Right lobe of liver (tissue), 6 donors: ENCODE data around the gene FADD. TPM values are rescaled to one million over a fixed set of nuclear protein-coding genes. Genes with fewer than 3 reads are reported as not detected.

Source experiments
- ATAC-seq, 4 donors: fragments of 200-7000 bp; cut with Tn5 transposase; one replicate each; pipeline ENCODE4 v1.9.1; 2020; ENCODE audit warnings: mild to moderate bottlenecking in 4 of 4, moderate library complexity in 4 of 4
- DNase-seq, 3 donors: peaks; one replicate each; pipeline ENCODE4 v3.0.0-alpha.2; 2020
- H3K27ac ChIP-seq, 3 donors: fragments of 200-600 bp; one replicate each; pipeline ENCODE4 v1.8.0; 2022
- H3K27me3 ChIP-seq, 2 donors: fragments of 200-600 bp; one replicate each; pipeline ENCODE4 v1.8.0; 2022
- H3K36me3 ChIP-seq, 4 donors: fragments of 200-600 bp; sonication (generic) in 1 of 4; one replicate each; pipeline versions ENCODE4 v1.5.1 to v1.8.0; 2017 to 2022; ENCODE audit warnings: control low read depth in 1 of 4
- H3K4me1 ChIP-seq, 4 donors: fragments of 200-600 bp; sonication (generic) in 1 of 4; one replicate each; pipeline versions ENCODE4 v1.5.1 to v1.8.0; 2017 to 2022; ENCODE audit warnings: control low read depth in 1 of 4
- H3K4me3 ChIP-seq, 3 donors: fragments of 200-600 bp; one replicate each; pipeline ENCODE4 v1.8.0; 2022
- H3K9me3 ChIP-seq, 4 donors: fragments of 200-600 bp; sonication (generic) in 1 of 4; one replicate each; pipeline versions ENCODE4 v1.5.1 to v1.8.0; 2017 to 2022; ENCODE audit warnings: control low read depth in 1 of 4
- POLR2A ChIP-seq: fragments of 450-650 bp; IDR thresholded peaks from one replicate; pipeline ENCODE4 v1.6.1; 2017; ENCODE audit warnings: antibody characterized with exemption, mild to moderate bottlenecking
- WGBS: methylation state at CpG from one replicate; pipeline ENCODE4 v1.1.6; 2018; ENCODE audit warnings: low coverage, low lambda C conversion rate; ENCODE audit not compliant: insufficient coverage; ENCODE audit errors: missing lambda C conversion rate; 5-methylcytosine and 5-hydroxymethylcytosine counted together
- intact Hi-C, 2 donors: fragments of 100-400 bp; cut with DNase I; formaldehyde crosslinking; loops; one replicate each; pipeline versions ENCODE4 v1.11.2 to v1.14.1; 2022
- total RNA-seq, 6 experiments: library from RNA; depleted of rRNA in 2 of 6; stranded (reverse); fragments of >200 nt in 2 of 6; fragmentation: NEBNext Ultra II Directional in 3 of 6; extraction: Animal tissue kit (Norgen Biotek cat#: 25700) in 3 of 6; gene quantifications; one replicate each; pipeline versions ENCODE4 v1.1.0 to v1.2.4, GENCODE V29; 2016 to 2023
- TF ChIP-seq, protein P1 (sequence below), 4 donors: fragments of 200-600 bp in 3 of 4; fragments of 450-650 bp in 1 of 4; IDR thresholded peaks; one replicate each; pipeline versions ENCODE4 v1.5.1 to v1.8.0; 2016 to 2022; ENCODE audit warnings: antibody characterized with exemption in 4 of 4, mild to moderate bottlenecking in 2 of 4
- donor health status: DM: no; HTN: yes; CAD: no.
- donor health status: DM: no; HTN: no; CAD: no.
- donor health status: DM: no; HTN: no; CAD: no.
- donor health status: DM: no; HTN: yes; CAD: no.
- donor health status: DM: no; HTN: yes; CAD: no.

The FADD gene
- total RNA-seq, 6 experiments from 2014 or later, result 8.8 to 17.5 (median 10.6) TPM

- H3K27me3 ChIP-seq, result no peaks in the 10 kb centered on the region
- DNase-seq, result no peak
- no peak overlapping the region for H3K27ac ChIP-seq
- WGBS, result 100% methylated on average over 1 of the region's 14 CpGs
- H3K4me1 ChIP-seq, result peaks cover 0 to 14% (median 8%) of the 10 kb centered on the region in 4 donors
- intact Hi-C loops, result no loop called here
- peaks cover 0 to 48% (median 0%) of the 10 kb centered on the region in 4 donors for H3K36me3 ChIP-seq
- no peak for ATAC-seq
- no peaks in the 10 kb centered on the region for H3K9me3 ChIP-seq
- H3K4me3 ChIP-seq, result no peak overlapping the region
- TF ChIP-seq POLR2A, result no peak
- TF ChIP-seq, protein P1, sequence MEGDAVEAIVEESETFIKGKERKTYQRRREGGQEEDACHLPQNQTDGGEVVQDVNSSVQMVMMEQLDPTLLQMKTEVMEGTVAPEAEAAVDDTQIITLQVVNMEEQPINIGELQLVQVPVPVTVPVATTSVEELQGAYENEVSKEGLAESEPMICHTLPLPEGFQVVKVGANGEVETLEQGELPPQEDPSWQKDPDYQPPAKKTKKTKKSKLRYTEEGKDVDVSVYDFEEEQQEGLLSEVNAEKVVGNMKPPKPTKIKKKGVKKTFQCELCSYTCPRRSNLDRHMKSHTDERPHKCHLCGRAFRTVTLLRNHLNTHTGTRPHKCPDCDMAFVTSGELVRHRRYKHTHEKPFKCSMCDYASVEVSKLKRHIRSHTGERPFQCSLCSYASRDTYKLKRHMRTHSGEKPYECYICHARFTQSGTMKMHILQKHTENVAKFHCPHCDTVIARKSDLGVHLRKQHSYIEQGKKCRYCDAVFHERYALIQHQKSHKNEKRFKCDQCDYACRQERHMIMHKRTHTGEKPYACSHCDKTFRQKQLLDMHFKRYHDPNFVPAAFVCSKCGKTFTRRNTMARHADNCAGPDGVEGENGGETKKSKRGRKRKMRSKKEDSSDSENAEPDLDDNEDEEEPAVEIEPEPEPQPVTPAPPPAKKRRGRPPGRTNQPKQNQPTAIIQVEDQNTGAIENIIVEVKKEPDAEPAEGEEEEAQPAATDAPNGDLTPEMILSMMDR (IDR thresholded peaks at IDR 0.05), result no peak
Observed at GRCh38 chr11:70158757-70159389, 44.2 kb upstream of the FADD start.

DNA sequence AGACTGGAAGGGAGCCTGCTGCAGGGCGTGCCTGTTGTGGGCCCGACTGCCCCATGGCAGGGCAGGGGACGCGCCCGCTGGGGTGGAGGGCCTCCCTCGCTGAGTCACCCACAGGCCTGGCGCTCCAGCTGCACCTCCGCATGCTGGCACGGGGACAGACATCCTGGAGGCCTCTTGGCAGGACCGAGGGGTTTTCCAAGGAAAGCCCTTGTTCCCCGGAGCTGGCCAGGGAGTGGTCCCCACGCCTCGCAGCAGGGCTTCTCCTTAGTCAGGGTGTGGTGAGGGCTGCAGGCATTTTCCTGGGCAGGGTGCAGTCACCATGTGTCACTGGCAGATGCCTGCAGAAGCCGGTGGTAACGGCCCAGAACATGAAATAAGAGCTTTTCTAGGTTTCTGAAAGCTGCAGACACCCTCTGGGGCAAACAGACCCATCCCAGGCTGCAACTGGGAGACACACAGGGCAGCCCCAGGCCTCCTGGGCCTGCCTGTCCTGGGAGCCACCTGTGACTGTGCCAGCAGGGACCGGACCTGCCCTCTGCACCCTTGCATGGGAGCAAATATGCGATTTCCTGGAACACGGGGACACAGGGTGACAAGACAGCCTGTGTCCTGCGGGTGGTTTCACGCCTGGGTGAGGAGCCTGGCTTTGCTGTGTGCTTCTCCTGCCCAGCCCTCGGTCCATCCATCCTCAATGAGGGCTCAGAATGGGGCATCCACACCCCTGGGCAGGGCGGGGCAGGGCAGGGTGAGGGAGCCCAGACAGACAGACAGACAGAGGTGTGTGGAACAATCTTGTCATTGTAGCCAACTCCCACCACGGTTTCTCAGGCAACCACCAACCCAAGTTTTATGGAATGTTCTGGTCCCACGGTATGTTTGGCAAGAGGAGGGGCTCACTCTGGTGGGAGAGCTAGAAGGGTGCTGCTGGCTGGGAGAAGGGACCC is 43.2 kb upstream of the FADD start:
- Histone ChIP-seq H3K27ac (no peak overlapping the region), H3K27me3 (no peaks in the 10 kb centered on the region), H3K9me3 (no peaks in the 10 kb centered on the region), H3K4me3 (no peak overlapping the region), H3K4me1 (peaks cover 0 to 14% (median 8%) of the 10 kb centered on the region in 4 donors), H3K36me3 (peaks cover 0 to 57% (median 0%) of the 10 kb centered on the region in 4 donors)
- DNase-seq, result peak; percentile 70 to 81 (median 79)
- TF ChIP-seq POLR2A, result no peak
- TF ChIP-seq, protein P1 (IDR thresholded peaks at IDR 0.05), result no peak
- whole genome bisulfite sequencing, result no CpG with 5 or more reads among the region's 24 CpGs
- intact Hi-C loops, result no loop called here
- ATAC-seq, result peak; percentile 80 to 95 (median 94)

DNA sequence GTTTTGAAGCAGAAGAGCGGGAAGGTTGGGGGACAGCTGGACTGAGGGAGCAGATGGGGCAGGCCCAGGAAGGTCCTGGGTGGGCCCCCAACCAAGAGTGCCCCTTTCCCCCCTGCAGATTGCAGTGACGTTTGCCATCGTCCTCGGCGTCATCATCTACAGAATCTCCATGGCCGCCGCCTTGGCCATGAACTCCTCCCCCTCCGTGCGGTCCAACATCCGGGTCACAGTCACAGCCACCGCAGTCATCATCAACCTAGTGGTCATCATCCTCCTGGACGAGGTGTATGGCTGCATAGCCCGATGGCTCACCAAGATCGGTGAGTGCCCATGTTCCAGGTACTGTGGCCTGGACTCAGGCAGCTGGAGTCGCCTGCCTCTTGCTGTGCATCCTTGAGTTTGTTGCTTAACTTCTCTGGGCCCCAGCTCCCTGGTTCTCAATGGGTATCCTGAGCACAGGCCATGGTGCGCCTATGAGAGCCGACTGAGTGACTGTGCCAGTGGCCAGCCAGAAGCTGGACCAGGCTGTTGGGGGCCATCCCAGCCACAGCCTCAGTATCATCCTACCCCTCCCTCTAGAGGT is 42.0 kb upstream of the FADD start:
- no peak for DNase-seq
- no peak overlapping the region for H3K4me3 ChIP-seq
- peaks cover 0 to 14% (median 8%) of the 10 kb centered on the region in 4 donors for H3K4me1 ChIP-seq
- no peak overlapping the region for H3K27ac ChIP-seq
- WGBS, result 89% methylated on average over 5 of the region's 17 CpGs
- no peaks in the 10 kb centered on the region for H3K27me3 ChIP-seq
- intact Hi-C loops, result no loop called here
- TF ChIP-seq, protein P1 (IDR thresholded peaks at IDR 0.05), result no peak
- no peak for TF ChIP-seq POLR2A
- no peaks in the 10 kb centered on the region for H3K9me3 ChIP-seq
- H3K36me3 ChIP-seq, result peaks cover 0 to 59% (median 0%) of the 10 kb centered on the region in 4 donors
- ATAC-seq, result no peak

GRCh38 chr11:70164705-70165104 is 38.4 kb upstream of the FADD start:
- no peaks in the 10 kb centered on the region for H3K27me3 ChIP-seq
- DNase-seq (no peak), ATAC-seq (no peak)
- no CpG with 5 or more reads among the region's 10 CpGs for WGBS
- peaks cover 0 to 77% (median 12%) of the 10 kb centered on the region in 4 donors for H3K36me3 ChIP-seq
- TF ChIP-seq, protein P1 (IDR thresholded peaks at IDR 0.05), result no peak
- TF ChIP-seq POLR2A, result no peak
- H3K4me3 ChIP-seq, result no peak overlapping the region
- no peaks in the 10 kb centered on the region for H3K9me3 ChIP-seq
- intact Hi-C loops, result no loop called here
- H3K4me1 ChIP-seq, result peaks cover 0 to 8% (median 5%) of the 10 kb centered on the region in 4 donors
- no peak overlapping the region for H3K27ac ChIP-seq
